Tibial artery (tissue), 4 donors: ENCODE data around the gene ACTRT2.

Source experiments
- DNase-seq, 2 donors: peaks; one replicate each; pipeline ENCODE4 v3.0.0-alpha.2; 2019
- H3K27ac ChIP-seq, 2 donors: fragments of 200-600 bp; sonication (generic) in 1 of 2; 1 replicate in 1 of 2; 2 replicates in 1 of 2; pipeline ENCODE4 v1.5.1; 2018 to 2019; ENCODE audit warnings: mild to moderate bottlenecking in 1 of 2
- H3K27me3 ChIP-seq, 2 donors: fragments of 200-600 bp; sonication (generic) in 1 of 2; one replicate each; pipeline versions ENCODE4 v1.5.1 to v1.6.0; 2016 to 2019
- H3K36me3 ChIP-seq, 3 donors: fragments of 200-600 bp; sonication (generic) in 2 of 3; one replicate each; pipeline ENCODE4 v1.5.1; 2016 to 2019; ENCODE audit warnings: mild to moderate bottlenecking in 2 of 3
- H3K4me1 ChIP-seq, 4 donors: fragments of 200-600 bp; sonication (generic) in 2 of 4; 1 replicate in 3 of 4; 2 replicates in 1 of 4; pipeline ENCODE4 v1.5.1; 2016 to 2019
- H3K4me3 ChIP-seq, 2 donors: fragments of 200-600 bp; sonication (generic) in 1 of 2; 1 replicate in 1 of 2; 2 replicates in 1 of 2; pipeline ENCODE4 v1.5.1; 2018 to 2019; ENCODE audit warnings: mild to moderate bottlenecking in 2 of 2
- H3K9me3 ChIP-seq, 3 donors: fragments of 200-600 bp; sonication (generic) in 1 of 3; one replicate each; pipeline ENCODE4 v1.5.1; 2016 to 2019
- intact Hi-C: fragments of 100-400 bp; cut with DNase I; formaldehyde crosslinking; loops from one replicate; pipeline ENCODE4 v1.15.0; 2023; ENCODE audit warnings: low total_unique reads
- TF ChIP-seq, protein P1 (sequence below), 2 experiments: fragments of 200-600 bp in 1 of 2; fragments of 450-650 bp in 1 of 2; IDR thresholded peaks; one replicate each; pipeline ENCODE4 v1.5.1; 2017 to 2019; ENCODE audit warnings: antibody characterized with exemption in 2 of 2, mild to moderate bottlenecking in 1 of 2, moderate library complexity in 1 of 2

Gene ACTRT2

DNA sequence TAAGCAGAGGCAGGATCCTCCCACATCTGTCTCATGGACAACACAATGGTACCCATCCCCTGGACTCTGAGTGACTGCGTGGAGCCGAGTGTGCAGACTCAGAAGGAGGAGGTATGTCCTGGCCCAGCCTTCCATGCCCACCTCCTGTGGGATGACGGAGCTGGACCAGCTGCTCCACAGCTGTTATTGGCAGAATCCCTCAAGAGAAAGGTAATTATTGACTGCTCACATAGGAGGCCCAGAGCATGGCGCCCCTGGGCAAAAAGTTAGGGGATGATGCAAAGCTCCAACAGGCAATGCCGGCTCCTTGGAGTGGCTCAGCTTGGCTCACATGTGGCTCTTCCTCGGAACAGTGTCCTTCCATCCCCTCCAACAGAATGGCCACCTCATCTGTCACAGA is 12.2 kb upstream of the ACTRT2 start:
- no peak overlapping the region for H3K4me3 ChIP-seq
- H3K27ac ChIP-seq: no peak overlapping the region
- H3K27me3 ChIP-seq: no peaks in the 10 kb centered on the region
- H3K36me3 ChIP-seq: no peaks in the 10 kb centered on the region
- TF ChIP-seq, protein P1, sequence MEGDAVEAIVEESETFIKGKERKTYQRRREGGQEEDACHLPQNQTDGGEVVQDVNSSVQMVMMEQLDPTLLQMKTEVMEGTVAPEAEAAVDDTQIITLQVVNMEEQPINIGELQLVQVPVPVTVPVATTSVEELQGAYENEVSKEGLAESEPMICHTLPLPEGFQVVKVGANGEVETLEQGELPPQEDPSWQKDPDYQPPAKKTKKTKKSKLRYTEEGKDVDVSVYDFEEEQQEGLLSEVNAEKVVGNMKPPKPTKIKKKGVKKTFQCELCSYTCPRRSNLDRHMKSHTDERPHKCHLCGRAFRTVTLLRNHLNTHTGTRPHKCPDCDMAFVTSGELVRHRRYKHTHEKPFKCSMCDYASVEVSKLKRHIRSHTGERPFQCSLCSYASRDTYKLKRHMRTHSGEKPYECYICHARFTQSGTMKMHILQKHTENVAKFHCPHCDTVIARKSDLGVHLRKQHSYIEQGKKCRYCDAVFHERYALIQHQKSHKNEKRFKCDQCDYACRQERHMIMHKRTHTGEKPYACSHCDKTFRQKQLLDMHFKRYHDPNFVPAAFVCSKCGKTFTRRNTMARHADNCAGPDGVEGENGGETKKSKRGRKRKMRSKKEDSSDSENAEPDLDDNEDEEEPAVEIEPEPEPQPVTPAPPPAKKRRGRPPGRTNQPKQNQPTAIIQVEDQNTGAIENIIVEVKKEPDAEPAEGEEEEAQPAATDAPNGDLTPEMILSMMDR (IDR thresholded peaks at IDR 0.05): no peak
- peaks cover 0 to 36% (median 28%) of the 10 kb centered on the region in 4 donors for H3K4me1 ChIP-seq
- intact Hi-C loops: no loop called here
- peaks cover 0 to 12% (median 7%) of the 10 kb centered on the region in 3 donors for H3K9me3 ChIP-seq
- peak; percentile 10 to 41 for DNase-seq

DNA sequence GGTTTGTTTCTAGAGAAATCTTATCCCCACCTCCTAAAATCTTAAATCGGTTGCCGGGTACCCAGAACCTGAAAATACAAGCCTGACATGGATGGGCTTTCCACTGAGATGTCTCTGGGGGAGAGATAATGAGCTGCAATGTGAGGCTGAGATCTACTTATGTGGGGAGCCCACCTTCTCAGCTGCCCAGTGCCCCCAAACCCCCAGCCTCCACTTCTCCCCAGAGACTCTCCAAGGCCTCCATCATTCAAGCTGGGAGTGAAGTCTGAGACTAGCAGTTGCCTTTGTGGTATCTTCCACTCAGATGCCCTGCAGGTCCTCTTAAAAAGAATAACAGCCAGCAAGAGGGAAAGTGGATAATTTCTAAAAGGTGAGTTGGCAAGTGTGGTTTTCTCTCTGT is 11.7 kb upstream of the ACTRT2 start:
- Histone ChIP-seq H3K27ac (no peak overlapping the region), H3K4me3 (no peak overlapping the region), H3K36me3 (no peaks in the 10 kb centered on the region), H3K27me3 (no peaks in the 10 kb centered on the region), H3K9me3 (peaks cover 0 to 12% (median 7%) of the 10 kb centered on the region in 3 donors), H3K4me1 (peaks cover 0 to 33% (median 26%) of the 10 kb centered on the region in 4 donors)
- TF ChIP-seq, protein P1 (IDR thresholded peaks at IDR 0.05): no peak
- peak in 1 of 2 donors; percentile 5 for DNase-seq
- intact Hi-C loops: no loop called here

DNA sequence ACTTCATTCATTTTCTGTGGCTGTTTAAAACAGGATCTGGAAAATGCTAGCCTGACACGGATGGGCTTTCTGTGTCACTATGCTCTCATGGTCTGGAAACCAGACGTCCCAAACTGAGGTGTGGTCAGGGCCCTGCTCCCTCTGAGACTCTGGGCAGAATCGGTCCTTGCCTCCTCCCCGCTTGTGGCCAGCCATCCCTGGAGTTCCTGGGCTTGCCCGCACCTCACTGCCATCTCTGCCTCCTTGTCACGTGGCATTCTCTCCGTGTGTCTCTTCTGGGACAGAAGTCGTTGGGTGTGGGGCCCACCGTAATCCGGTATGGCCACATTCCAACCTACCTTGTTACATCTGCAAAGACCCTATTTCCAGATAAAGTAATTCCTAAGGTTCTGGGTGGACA is 10.1 kb upstream of the ACTRT2 start:
- H3K4me1 ChIP-seq: peaks cover 0 to 18% (median 13%) of the 10 kb centered on the region in 4 donors
- H3K9me3 ChIP-seq: peaks cover 0 to 12% (median 7%) of the 10 kb centered on the region in 3 donors
- peaks cover 0 to 5% of the 10 kb centered on the region in 2 donors for H3K27me3 ChIP-seq
- no peak overlapping the region for H3K27ac ChIP-seq
- peak; percentile 18 to 56 for DNase-seq
- no peaks in the 10 kb centered on the region for H3K36me3 ChIP-seq
- no peak overlapping the region for H3K4me3 ChIP-seq
- TF ChIP-seq, protein P1 (IDR thresholded peaks at IDR 0.05): no peak
- intact Hi-C loops: loop anchor here (5.0 kb wide), 2 partner anchors 401 to 416 kb away; no protein-coding TSS in a partner anchor

DNA sequence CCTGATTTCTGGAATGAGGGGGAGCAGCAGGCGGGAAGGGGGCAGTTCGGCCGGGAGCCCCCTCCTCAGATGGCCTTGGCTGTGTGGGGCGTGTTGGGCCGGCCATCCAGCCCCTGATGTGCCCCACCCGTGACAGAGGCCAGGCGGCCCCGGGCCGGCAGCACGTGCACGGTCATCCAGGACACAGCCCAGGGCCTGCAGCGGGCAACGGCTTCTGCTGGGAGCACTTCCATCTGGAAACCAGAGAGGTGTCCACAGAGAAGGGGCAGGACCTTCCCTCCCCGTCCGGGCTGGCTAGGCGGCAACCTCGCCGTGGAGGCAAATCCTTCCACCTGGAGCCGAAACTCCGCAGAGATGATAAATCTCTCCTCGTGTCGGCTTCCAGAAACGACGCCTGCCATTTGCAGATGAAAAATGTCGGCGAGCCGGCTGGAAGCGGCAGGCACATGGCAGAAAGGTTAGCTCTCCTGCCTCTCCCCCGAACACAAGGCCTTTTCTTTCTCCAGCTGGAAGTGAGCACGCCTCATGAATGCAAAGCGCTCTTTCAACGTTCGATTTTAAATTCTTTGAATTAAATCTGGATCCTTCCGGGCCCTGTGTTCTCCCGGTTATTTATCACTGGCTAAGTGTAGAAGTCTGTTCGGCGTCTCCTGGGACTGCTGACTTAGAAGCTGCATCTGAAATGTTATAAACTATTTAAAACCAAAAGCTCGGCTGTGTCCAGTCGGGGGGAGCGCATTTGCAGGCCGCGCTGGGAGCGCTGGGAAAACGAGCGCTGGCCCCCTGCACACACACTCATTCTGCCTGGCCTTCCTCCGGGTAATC is 9.4 kb upstream of the ACTRT2 start:
- H3K36me3 ChIP-seq: no peaks in the 10 kb centered on the region
- intact Hi-C loops: loop anchor here (5.0 kb wide), 2 partner anchors 400 to 415 kb away; no protein-coding TSS in a partner anchor
- peak; percentile 11 to 66 for DNase-seq
- H3K4me1 ChIP-seq: peaks cover 0 to 15% (median 12%) of the 10 kb centered on the region in 4 donors
- peaks cover 0 to 7% of the 10 kb centered on the region in 2 donors for H3K27me3 ChIP-seq
- H3K9me3 ChIP-seq: peaks cover 0 to 12% (median 7%) of the 10 kb centered on the region in 3 donors
- H3K4me3 ChIP-seq: peak overlapping the region; percentile 3 to 38
- peak overlapping the region; percentile 29 to 45 for H3K27ac ChIP-seq
- TF ChIP-seq, protein P1 (IDR thresholded peaks at IDR 0.05): no peak

DNA sequence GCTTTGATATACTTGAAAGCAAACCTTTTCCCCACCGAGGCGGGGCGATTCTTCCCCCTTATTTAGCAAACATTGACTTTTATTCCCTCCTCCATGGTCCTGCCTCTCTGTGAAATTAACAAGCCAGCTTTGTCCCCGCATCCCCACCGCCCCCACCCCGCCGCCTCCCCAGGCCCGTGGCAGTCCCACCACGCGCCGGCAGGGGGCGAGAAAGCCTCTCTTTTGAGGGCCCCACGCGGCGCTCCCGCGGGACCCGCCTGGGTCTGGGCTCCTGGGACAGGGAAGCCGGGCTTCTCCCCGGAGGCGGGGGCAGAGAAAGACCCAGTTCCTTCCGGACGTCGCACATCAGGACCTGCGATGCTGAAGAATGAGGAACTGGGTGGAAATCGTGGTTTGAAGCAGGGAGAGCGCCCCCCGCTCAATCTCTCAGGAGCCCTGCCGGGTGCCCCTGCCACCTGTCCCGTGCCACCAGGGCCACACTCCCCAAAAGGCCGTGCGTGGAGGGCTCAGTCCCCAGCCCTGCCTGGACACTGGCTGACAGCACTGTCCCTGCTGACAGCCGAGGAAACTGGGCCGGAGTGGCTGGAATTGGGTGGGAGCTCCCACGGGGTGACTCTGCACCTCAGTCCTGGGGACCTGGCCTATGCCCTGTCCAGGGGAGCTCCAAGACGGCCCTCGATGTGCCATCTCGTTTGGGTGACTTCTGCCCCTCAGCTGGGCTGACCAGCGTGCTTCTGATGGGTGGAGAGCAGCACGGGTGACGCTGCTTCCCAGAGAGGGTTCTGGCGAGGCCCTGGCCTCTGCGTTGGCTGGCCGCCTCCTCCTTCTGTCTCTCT is 8.6 kb upstream of the ACTRT2 start:
- intact Hi-C loops: loop anchor here (5.0 kb wide), 2 partner anchors 400 to 415 kb away; no protein-coding TSS in a partner anchor
- H3K4me3 ChIP-seq: peak overlapping the region; percentile 3 to 38
- H3K36me3 ChIP-seq: no peaks in the 10 kb centered on the region
- TF ChIP-seq, protein P1 (IDR thresholded peaks at IDR 0.05): peak in 1 of 2 experiments; percentile 97
- H3K9me3 ChIP-seq: peaks cover 0 to 7% (median 2%) of the 10 kb centered on the region in 3 donors
- H3K4me1 ChIP-seq: peaks cover 0 to 15% (median 12%) of the 10 kb centered on the region in 4 donors
- H3K27ac ChIP-seq: peak overlapping the region; percentile 29 to 45
- DNase-seq: peak; percentile 47 to 79
- peaks cover 0 to 14% of the 10 kb centered on the region in 2 donors for H3K27me3 ChIP-seq
